Mesodermal cell (in vitro differentiated cells): ENCODE results near the gene RAP1GDS1.
"Not testable (repeated sequence)": the region's sequence is repeated elsewhere in the genome, so short reads cannot be mapped to it uniquely, and the experiment has no call there.

ENCODE experiments used
- H3K27ac ChIP-seq: 2 replicates; pipeline ENCODE4 v1.7.0; 2013; ENCODE audit warnings: mild to moderate bottlenecking, low read depth, low read length, moderate library complexity; ENCODE audit not compliant: severe bottlenecking
- H3K36me3 ChIP-seq: 2 replicates; pipeline ENCODE4 v1.7.1; 2013; ENCODE audit warnings: mild to moderate bottlenecking, low read length, moderate library complexity; ENCODE audit not compliant: control insufficient read depth, insufficient read depth
- H3K4me1 ChIP-seq: one replicate; pipeline ENCODE4 v1.7.1; 2013; ENCODE audit warnings: mild to moderate bottlenecking, low read length; ENCODE audit not compliant: insufficient read depth, control insufficient read depth, poor library complexity, severe bottlenecking
- H3K4me3 ChIP-seq: 2 replicates; pipeline ENCODE4 v1.7.0; 2013; ENCODE audit warnings: low read length, control low read depth, mild to moderate bottlenecking; ENCODE audit not compliant: insufficient read depth, poor library complexity, severe bottlenecking; ENCODE audit errors: extremely low read depth
- H3K9me3 ChIP-seq: 2 replicates; pipeline ENCODE4 v1.7.1; 2013; ENCODE audit warnings: mild to moderate bottlenecking, low read length, moderate library complexity; ENCODE audit not compliant: control insufficient read depth
- WGBS, 2 experiments: methylation state at CpG; one replicate each; pipeline ENCODE4 v1.1.5; 2013; ENCODE audit warnings: missing lambda C conversion rate in 2 of 2; ENCODE audit not compliant: insufficient coverage in 2 of 2; 5-methylcytosine and 5-hydroxymethylcytosine counted together

RAP1GDS1 gene

DNA sequence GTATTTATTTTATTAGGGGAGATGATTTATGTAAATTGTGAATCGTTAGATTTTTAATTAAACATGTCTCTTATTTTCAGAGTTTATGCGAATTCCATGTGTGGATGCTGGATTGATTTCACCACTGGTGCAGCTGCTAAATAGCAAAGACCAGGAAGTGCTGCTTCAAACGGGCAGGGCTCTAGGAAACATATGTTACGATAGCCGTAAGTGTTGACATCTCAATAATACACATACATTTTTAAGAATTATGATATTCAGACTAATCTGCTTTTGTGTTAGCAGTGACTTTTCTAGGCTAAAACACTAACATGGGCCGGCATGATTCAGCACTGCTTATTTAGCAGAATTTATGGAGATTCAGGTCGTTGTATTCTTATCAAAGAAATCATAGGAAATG, 91.2 kb downstream of the RAP1GDS1 start:
- Histone ChIP-seq H3K4me3 (no peak overlapping the region), H3K36me3 (peaks cover 2% of the 10 kb centered on the region), H3K27ac (no peak overlapping the region), H3K4me1 (no peaks in the 10 kb centered on the region), H3K9me3 (peaks cover 3% of the 10 kb centered on the region)
- WGBS, 2 experiments, result 100% methylated on average over 3 of the region's 7 CpGs; no CpG with 5 or more reads in 1 of the 2 experiments

- H3K27ac ChIP-seq, result no peak overlapping the region
- H3K4me1 ChIP-seq, result no peaks in the 10 kb centered on the region
- no peak overlapping the region for H3K4me3 ChIP-seq
- H3K9me3 ChIP-seq, result no peaks in the 10 kb centered on the region
- WGBS, 2 experiments, result 93 to 100% methylated on average over 1 to 2 of the region's 4 CpGs
- H3K36me3 ChIP-seq, result no peaks in the 10 kb centered on the region
Observed at GRCh38 chr4:98352940-98353339, 91.8 kb downstream of the RAP1GDS1 start.

GRCh38 chr4:98358630-98359248, 97.6 kb downstream of the RAP1GDS1 start:
- no peak overlapping the region for H3K27ac ChIP-seq
- no CpG with 5 or more reads among the region's 2 CpGs for WGBS, 2 experiments
- no peaks in the 10 kb centered on the region for H3K9me3 ChIP-seq
- no peak overlapping the region for H3K4me3 ChIP-seq
- H3K36me3 ChIP-seq, result no peaks in the 10 kb centered on the region
- H3K4me1 ChIP-seq, result no peaks in the 10 kb centered on the region

DNA sequence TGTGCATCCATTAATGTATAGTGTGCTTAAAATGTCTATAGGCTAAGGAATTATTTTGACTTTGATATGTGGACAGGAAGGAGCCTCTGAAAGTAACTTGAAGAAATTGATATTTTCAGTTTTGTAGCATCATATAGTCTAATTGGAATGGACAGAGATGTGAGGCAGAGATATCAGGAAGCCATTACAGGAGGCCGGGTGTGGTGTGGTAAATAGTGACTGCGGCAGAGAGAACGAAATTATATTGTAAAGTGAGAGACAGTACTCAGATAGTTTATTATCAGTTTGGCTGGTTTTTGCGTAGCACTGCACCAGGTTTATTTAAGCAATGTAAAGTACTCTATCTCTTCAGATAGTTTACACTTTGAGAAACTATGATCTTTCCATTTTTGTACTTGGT, 98.5 kb downstream of the RAP1GDS1 start:
- Histone ChIP-seq H3K4me1 (no peaks in the 10 kb centered on the region), H3K4me3 (no peak overlapping the region), H3K9me3 (no peaks in the 10 kb centered on the region), H3K36me3 (no peaks in the 10 kb centered on the region), H3K27ac (no peak overlapping the region)
- 100% methylated on average over 2 to 3 of the region's 4 CpGs for WGBS, 2 experiments

DNA sequence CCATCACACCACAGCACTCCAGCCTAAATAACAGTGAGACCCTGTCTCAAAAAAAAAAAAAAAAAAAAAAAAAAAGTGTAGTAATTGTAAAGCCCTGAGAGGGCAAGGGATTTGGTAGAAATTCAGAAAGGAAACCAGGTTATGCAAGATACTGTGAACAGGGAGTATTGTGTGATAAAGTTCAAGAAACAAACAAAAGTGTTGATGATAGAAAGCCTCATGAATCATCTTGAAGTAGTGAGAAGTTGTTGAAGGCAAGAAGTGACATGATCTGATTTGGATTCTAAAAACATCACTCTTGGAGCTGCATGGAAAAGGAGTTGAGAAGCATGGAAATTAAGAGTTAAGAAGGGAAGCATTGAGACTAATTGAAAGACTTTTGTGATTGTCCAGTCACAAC, 102.2 kb downstream of the RAP1GDS1 start:
- H3K4me1 ChIP-seq, result no peaks in the 10 kb centered on the region
- H3K9me3 ChIP-seq, result peaks cover 10% of the 10 kb centered on the region
- H3K27ac ChIP-seq, result no peak overlapping the region
- H3K4me3 ChIP-seq, result no peak overlapping the region
- H3K36me3 ChIP-seq, result peaks cover 18% of the 10 kb centered on the region

GRCh38 chr4:98366275-98366674, 105.1 kb downstream of the RAP1GDS1 start:
- 93 to 95% methylated on average over 2 of the region's 3 CpGs for WGBS, 2 experiments
- not testable (repeated sequence) for H3K27ac ChIP-seq

DNA sequence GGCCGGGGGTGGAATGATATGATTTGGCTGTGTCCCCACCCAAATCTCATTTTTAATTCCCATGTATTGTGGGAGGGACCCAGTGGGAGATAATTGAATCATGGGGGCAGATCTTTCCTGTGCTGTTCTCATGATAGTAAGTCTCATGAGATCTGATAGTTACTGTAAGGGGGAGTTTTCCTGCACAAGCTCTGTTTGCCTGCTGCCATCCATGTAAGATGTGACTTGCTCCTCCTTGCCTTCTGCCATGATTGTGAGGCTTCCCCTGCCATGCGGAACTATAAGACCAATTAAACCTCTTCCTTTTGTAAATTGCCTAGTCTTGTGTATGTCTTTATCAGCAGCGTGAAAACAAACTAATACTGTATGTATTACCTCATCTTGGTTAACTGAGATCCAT, 106.8 kb downstream of the RAP1GDS1 start:
- not testable (repeated sequence) for H3K4me1 ChIP-seq, H3K4me3 ChIP-seq, H3K27ac ChIP-seq
- Histone ChIP-seq H3K9me3 (peaks cover 10% of the 10 kb centered on the region), H3K36me3 (peaks cover 28% of the 10 kb centered on the region)
- WGBS, 2 experiments, result 100% methylated on average over 1 of the region's 3 CpGs; no CpG with 5 or more reads in 1 of the 2 experiments

More at GRCh38 chr4:98366275-98366674, 105.1 kb downstream of the RAP1GDS1 start:
- not testable (repeated sequence) for H3K4me1 ChIP-seq, H3K4me3 ChIP-seq
- H3K9me3 ChIP-seq, result peaks cover 10% of the 10 kb centered on the region
- H3K36me3 ChIP-seq, result peaks cover 28% of the 10 kb centered on the region

- Histone ChIP-seq H3K36me3 (peaks cover 28% of the 10 kb centered on the region), H3K4me3 (no peak overlapping the region), H3K4me1 (no peaks in the 10 kb centered on the region), H3K9me3 (peaks cover 10% of the 10 kb centered on the region), H3K27ac (no peak overlapping the region)
- WGBS, 2 experiments, result 100% methylated on average over 1 of the region's 3 CpGs; no CpG with 5 or more reads in 1 of the 2 experiments
Observed at GRCh38 chr4:98369322-98369721, 108.1 kb downstream of the RAP1GDS1 start.

GRCh38 chr4:98374643-98375042, 113.5 kb downstream of the RAP1GDS1 start:
- Histone ChIP-seq H3K4me3 (no peak overlapping the region), H3K9me3 (no peaks in the 10 kb centered on the region), H3K27ac (no peak overlapping the region), H3K4me1 (no peaks in the 10 kb centered on the region), H3K36me3 (peaks cover 3% of the 10 kb centered on the region)
- 95 to 100% methylated on average over 1 to 4 of the region's 5 CpGs for WGBS, 2 experiments

GRCh38 chr4:98377559-98377958, 116.4 kb downstream of the RAP1GDS1 start:
- WGBS, 2 experiments, result 88 to 100% methylated on average over 1 of the region's 1 CpG

GRCh38 chr4:98381306-98381705, 120.1 kb downstream of the RAP1GDS1 start:
- H3K9me3 ChIP-seq, result no peaks in the 10 kb centered on the region

More at GRCh38 chr4:98377559-98377958, 116.4 kb downstream of the RAP1GDS1 start:
- Histone ChIP-seq H3K9me3 (no peaks in the 10 kb centered on the region), H3K27ac (no peak overlapping the region), H3K36me3 (no peaks in the 10 kb centered on the region), H3K4me3 (no peak overlapping the region), H3K4me1 (no peaks in the 10 kb centered on the region)

More at GRCh38 chr4:98381306-98381705, 120.1 kb downstream of the RAP1GDS1 start:
- H3K36me3 ChIP-seq, result no peaks in the 10 kb centered on the region
- no peak overlapping the region for H3K4me3 ChIP-seq
- WGBS, 2 experiments, result no CpG with 5 or more reads among the region's 2 CpGs
- H3K4me1 ChIP-seq, result no peaks in the 10 kb centered on the region
- no peak overlapping the region for H3K27ac ChIP-seq
